Measurements from ENCODE around the gene SPC24.
"Not testable (repeated sequence)": the region's sequence is repeated elsewhere in the genome, so short reads cannot be mapped to it uniquely, and the experiment has no call there.

The SPC24 gene

DNA sequence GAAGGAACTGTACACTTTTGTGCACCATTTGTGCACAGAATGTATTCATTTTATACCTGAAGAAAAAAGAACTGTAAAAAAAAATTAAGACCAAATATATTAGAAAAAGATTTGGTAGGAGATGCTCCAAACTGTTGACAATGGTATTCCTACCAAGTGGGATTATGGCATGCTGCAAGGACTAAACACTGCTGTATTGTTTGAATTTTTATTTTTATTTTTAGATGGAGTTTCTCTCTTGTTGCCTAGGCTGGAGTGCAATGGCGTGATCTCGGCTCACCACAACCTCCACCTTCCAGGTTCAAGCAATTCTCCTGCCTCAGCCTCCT lies 4.8 kb upstream of the SPC24 start:
- not testable (repeated sequence) for DNase-seq

DNA sequence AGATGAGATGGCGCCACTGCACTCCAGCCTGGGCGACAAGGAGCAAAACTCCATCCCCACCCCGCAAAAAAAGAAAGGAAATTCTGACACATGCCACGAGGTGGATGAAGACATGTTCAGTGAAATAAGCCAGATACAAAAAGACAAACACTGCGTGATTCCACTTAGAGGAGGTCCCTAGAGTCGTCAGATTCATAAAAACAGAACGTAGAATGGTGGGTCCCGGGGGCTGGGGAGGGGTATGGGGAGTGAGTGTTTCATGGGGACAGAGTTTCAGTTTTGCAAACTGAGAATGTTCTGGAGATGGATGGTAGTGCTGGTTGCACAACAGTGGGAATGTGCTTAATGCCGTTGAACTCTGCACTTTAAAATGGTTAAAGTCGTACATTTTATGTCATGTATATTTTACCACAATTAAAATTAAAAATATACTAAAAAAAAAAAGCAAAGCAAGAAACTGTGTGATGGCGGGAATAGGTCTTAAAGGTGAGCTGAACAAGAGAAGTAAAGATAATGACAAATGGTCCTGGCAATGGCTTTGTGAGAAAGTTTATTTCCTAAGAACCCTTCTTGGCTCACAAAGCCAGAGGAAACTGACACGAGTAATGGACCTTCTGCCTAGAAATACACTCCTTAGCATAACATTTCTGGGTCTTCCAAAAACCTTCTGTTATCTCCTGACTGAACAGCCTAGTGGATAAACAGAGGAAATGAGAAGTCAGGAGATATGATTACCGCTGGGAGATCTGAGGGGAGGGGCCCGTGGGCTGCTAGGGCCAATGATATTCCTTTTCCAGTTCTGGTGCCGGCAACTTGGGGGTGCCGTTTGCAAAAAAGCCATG lies 4.2 kb upstream of the SPC24 start:
- DNase-seq: no peak

DNA sequence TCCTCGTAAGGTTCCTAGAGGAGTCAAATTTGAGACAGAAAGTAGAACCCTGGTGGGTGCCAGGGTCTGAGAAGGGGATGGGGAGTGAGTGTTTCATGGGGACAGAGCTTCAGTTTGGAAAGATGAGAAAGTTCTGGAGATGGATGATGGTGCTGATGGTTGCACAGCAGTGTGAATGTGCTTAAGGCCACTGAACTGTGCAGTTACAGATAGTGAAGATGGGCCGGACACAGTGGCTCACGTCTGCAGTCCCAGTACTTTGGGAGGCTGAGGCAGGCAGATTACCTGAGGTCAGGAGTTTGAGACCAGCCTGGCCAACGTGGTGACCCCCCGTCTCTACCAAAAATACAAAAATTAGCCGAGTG lies 917 bp downstream of the SPC24 start:
- no peak for DNase-seq

DNA sequence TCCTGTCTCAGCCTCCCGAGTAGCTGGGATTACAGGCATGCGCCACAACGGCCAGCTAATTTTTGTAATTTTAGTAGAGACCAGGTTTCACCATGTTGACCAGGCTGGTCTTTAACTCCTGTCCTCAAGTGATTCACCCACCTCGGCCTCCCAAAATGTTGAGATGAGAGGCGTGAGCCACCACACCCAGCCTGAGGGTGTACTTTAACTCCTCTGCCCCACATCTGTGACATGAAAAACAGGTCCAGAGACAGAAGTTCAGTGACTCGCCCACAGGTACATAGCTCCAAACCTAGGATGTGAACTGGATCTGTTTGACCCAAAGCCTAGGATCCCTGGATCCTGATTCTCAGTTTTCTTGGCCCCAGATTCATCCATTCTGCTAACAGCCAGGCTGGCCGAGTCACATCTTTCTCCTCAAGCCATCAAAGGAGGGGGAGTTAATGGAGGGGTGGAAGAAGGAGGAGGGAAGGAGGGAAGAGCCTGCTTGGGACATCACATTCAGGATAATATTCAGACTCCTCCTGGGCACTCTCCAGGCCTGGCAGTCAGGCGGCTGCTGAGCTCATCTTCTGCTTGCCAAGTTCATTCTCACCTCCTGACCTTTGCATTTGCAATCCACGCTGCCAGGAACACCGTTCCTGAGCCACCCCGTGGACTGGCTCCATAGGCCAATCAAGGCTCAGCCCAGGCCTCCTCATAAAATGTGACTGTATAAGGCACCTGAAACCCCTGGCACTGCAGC lies 3.1 kb downstream of the SPC24 start:
- no peak for DNase-seq

DNA sequence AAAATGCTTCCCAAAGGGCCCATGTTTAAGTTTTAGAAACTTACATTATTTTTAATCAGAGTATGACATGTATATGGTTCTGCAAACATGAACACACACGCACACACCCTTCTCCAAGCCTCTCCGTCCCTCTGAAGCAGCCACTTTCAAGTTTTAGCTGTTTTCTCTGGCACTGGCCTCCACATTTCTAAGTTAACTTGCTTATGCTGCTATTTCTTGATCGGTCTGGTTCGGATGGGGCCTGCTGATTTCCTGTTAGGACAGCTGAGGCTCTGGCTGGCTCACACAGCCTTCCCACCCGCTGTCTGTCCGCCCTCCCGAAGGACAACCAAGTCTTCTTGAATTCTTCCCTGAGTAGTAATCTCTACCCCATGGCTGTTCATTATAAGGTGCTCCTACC lies 4.4 kb downstream of the SPC24 start:
- no peak for DNase-seq

DNA sequence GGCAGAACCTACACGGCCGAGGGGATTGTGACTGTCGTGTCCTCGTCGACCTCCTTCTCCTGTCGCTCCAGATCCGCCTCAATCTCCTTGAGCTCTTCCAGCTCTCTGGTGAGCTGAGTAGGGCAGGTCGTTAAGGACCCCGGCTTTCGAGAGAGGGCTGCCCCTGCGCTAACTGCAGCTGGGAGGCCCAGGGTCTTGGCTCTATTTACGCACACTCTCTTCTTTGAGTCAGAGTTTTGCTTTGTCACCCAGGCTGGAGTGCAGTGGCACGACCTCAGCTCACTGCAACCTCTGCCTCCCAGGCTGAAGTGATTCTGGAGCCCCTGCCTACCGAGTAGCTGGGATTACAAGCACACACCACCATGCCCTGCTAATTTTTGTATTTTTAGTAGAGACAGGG lies 7.6 kb downstream of the SPC24 start:
- no peak for DNase-seq

DNA sequence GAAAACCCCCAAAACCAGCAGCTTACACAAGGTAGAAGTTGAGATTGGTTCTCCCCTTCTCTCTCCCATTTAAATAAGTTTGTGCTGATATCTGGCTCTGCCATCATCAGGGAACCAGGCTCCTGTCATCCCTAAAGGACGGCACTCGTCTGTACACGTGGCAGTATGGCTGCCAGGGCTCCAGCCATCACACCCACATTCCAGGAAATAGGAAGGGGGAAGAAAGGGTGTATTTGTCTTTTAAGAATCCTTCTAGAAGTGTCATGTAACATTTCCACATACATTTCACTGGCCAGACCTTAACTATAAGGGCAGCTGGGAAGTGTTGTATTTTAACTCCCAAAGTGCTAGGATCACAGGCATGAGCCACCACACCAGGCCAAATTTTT lies 10.1 kb downstream of the SPC24 start:
- no peak for DNase-seq

DNA sequence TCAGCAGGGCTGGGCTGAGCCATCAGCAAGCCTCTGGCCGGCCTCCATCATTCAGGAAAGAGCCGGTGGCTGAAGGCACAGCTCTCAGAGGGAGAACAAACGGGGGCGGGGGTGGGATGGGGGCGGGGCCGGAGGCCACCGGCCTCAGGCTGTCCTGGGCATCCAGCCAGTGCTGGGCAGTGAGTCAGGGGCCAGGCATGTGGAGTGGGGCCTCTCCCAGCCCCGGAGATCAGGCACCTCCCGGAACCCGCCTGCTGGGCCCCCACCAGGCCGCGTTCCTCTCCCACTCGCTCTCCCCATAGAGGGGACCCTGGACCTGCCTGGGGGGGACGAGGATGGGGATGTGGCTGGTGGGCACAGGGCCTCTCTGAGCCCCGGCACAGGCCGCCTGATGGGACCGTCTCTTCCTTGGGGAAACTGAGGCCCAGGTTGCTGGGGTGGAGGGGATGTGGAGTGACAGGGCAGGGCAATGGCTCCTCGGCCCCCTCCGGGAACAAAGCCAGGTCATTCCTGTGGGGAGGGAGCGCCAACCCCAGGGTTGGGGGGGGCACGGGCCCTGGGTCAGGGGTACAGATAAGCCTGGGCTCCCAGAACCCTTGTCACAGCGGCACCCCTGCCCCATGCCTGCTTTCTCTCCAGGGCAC lies 12.9 kb downstream of the SPC24 start:
- DNase-seq: no peak

DNA sequence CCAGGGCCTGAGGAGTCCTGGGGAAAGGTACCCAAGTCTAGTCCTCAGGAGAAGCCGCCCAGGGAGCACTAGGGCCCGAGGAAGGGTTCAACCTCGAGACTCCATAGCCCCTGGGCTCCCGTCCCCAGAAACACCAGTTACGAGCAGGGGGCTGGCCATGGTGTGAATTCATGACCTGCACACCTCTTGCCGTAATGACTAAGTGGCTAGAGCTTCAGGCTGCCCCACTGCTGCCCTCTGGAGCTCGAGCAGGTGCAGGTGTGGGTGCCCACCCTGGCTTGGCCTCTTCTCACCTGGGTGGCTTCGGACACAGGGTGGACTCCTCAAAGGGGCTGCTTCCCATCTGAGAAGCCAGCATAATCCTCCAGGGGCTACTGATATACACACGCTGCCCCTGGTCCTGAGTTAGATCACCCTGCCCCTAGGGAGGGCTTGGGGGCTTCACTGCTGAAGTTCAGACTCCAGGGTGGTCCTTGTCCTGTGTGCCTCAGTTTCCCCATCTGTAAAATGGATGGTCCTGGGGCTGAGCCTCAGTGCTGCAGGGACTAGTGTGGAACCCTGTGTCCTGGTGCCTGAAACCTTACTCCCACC lies 13.6 kb downstream of the SPC24 start:
- no peak for DNase-seq

DNA sequence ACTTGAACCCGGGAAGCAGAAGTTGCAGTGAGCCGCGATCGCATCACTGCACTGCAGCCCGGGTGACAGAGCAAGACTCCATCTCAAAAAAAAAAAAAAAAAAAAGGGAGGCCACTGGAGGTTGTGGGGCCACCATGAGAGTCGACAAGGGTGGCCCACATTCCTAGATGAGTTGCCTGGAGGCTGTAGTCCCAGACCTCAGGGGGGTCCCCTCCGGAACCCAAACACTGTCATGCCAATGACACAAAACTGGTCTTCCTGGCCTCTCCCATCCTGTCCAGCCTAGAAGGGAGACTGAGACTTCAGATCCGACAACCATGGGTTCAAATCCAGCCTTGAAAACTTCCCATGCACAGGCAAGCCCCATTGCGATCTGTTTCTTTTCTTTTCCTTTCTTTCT lies 14.7 kb downstream of the SPC24 start:
- no peak for DNase-seq

DNA sequence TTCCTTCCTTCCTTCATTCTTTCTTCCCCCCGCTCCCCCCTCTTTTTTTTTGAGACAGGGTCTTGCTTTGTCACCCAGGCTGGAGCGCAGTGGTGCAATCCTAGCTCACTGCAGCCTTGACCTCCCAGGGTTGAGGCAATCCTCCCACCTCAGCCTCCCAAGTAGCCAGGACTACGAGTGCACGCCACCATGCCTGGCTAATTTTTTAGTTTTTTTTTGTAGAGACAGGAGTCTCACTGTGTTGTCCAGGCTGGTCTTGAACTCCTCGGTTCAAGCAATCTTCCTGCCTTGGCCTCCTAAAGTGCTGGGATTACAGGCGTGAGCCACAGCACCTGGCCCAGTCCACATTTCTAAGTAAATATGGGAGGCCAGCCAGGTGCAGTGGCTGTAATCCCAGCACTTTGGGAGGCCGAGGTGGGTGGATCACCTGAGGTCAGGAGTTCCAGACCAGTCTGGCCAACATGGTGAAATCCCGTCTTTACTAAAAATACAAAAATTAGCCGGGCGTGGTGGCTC lies 15.5 kb downstream of the SPC24 start:
- DNase-seq: not testable (repeated sequence)

DNA sequence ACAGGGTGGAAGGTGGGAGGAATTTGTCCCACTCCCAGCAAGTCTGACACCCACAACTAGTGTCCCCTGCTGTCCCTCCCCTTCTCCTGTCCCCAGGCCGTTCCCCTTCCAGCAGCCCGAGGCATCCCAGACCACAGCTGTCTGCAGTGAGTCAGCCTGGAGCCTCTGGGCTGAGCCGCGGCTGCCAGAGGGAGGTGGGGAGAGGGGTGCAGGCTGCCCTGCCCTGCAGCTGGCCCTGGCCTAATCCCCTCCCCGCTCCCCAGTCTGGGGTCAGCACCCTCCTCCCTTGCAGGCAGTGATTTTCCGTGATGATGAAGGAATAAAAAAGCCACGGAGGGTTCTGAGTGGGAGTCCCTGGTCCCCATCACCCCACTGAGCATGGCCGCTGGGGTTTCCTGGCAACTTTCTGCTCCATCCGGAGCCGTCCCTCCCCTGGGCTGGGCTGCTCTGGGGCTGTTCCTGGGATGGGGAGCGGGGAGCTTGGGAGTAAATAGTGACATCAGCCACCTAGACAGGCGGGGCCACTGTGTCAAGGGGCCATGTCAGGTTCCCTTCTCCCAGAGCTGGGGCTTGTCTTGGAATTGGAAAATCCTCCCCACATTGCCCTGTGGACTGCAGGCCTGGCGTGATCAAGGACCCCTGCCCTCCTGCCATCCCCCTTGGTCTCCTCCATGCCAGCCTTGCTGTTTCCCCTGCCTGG lies 16.8 kb downstream of the SPC24 start:
- no peak for DNase-seq

DNA sequence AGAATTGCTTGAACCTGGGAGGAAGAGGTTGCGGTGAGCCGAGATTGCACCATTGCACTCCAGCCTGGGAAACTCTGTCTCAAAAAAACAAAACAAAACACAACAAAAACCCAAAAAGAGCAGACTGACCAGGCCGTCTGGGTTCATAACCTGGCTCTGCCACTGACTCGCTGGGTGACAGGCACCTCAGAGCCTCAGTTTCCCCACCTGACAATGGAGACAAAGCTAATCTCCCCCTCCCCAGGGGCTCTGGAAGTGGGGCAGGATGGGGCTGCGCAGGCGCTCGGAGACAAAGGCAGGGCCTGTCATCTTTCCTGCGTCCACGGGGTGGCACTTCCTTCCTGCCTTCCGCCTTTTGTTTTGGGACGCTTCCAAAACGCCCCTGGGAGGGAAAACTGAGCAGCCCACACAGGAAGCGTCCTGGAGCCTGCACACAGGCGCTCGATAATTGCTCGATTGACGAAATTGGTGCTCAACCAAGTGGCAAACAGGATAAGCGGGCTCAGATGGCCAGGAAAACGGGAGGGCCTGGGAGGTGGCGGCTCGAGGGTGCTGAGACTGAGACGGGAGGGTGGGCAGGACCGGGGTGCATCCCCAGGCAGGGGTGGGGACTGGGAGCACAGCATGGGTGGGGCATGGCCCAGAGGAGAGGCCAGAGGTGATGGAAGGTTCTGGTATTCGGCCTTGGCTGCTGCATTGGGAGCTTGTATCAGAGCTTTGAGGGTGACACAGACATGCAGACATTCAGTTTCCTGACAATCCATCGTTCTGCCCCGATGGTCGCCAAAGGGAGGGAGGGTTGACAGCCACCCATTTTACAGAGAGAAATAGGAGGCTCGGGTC lies 17.8 kb downstream of the SPC24 start:
- peak; percentile 51 to 64 for DNase-seq

DNA sequence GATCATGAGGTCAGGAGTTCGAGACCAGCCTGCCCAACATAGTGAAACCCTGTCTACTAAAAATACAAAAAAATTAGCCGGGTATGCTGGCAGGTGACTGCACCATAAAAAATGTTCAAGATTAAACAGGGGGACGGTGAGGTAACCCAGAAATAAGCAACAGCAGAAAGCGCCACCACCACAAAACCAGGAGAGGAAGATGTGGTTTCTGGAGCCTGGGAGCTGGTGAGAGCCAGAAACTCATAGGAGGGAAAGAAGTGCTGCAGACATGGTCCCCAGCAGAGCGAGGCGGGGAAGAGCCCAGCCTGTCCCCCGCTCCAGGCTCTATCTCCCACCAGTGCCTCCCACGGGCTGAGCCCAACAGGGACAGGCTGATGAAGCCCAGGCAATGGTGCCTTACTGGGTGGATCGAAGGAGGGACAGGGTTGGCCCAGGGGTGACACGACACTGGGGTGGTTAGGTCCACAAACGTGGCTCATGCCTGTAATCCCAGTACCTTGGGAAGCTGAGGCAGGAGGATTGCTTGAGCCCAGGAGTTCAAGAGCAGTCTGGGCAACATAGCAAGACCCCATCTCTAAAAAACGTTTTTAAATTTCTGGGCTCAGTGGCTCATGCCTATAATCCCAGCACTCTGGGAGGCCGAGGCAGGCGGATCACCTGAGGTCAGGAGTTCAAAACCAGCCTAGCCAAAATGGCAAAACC lies 19.0 kb downstream of the SPC24 start:
- no peak for DNase-seq

DNA sequence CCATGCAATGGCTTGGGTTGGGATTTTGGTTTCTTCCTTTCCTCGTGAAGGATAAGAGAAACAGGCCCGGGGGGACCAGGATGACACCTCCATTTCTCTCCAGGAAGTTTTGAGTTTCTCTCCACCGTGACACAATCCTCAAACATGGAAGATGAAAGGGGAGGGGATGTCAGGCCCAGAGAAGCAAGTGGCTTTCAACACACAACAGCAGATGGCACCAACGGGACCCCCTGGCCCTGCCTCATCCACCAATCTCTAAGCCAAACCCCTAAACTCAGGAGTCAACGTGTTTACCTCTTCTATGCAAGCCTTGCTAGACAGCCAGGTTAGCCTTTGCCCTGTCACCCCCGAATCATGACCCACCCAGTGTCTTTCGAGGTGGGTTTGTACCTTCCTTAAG lies 24.1 kb downstream of the SPC24 start:
- DNase-seq: no peak

DNA sequence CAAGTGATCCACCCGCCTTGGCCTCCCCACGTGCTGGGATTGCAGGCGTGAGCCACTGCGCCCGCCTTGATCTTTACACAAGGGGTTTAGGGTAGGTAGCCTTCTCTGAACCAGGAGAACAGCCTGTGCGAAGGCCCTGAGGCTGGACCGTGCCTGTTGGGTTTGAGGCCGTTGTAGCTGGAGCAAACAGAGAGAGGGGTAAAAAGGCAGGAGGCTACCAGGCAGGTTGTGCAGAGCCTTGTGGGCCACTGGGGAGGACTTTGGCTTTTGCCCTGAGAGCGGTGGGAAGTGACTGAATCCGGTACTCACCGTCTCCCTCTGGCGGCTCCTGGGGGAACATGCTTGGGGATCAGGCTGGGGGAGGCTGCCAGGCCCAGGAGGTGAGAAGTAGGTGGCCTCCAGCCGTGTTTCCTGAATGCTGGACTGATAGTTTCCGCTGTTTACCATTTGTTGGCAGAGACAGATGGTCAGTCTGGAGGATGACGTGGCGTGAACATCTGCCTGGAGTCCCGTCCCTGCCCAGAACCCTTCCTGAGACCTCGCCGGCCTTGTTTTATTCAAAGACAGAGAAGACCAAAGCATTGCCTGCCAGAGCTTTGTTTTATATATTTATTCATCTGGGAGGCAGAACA lies 24.6 kb downstream of the SPC24 start:
- DNase-seq: peak; percentile 79

DNA sequence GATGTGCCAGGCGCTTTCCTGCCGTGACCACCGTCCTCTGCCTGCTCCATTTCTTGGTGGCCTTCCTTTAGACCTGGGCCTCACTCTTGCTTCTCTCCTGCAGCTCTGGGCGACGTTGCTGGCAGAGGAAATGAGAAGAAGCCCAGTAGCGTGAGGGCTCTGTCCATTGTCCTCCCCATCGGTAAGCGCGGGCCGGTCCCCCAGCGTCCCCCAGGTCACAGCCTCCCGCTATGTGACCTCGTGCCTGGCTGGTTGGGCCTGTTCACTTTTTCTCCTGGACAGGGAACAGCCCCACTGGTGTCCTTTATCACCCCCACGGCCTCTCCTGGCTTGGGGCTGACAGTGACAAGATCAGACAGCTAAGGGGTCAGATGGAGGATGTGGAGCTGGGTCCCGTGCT lies 27.7 kb downstream of the SPC24 start:
- DNase-seq: no peak

DNA sequence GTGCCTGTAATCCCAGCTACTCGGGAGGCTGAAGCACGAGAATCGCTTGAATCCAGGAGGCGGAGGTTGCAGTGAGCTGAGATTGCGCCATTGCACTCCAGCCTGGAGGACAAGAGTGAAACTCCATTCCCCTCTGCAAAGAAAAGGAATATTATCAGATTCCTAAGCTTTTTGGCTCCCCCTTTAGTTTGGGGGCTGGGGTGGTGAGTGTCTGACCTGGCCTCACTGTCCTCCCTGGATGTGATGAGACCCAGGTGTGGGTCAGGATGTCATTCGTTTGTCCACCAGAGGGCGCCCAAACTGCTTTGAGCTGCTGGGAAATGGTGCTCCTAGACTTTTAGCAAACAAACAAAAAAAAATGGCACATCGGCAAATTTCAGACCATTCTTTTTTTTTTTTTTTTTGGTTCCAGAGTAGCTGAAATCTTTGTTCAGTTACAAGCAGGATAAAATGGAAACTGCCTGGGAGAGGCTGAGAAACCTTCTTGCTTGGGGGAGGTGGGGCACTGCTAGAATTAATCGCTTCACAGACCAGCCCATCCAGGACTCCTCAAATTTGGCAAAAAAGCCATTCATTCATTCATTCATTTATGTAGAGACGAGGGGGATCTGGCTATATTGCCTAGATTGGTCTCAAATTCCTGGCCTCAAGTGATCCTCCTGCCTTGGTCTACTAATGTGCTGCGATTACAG lies 29.4 kb downstream of the SPC24 start:
- peak; percentile 75 to 82 for DNase-seq

DNA sequence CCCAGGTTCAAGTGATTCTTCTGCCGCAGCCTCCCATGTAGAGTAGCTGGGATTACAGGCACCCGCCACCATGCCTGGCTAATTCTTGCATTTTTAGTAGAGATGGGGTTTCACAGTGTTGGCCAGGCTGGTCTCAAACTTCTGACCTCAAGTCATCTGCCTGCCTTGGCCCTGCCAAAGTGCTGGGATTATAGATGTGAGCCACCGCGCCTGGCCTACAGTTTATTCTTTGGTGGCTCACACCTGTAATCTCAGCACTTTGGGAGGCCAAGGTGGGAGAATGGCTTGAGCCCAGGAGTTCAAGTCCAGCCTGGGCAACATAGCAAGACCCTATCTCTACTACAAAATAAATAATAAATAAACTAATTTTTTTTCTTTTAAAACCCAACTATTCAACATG lies 31.4 kb downstream of the SPC24 start:
- not testable (repeated sequence) for DNase-seq

DNA sequence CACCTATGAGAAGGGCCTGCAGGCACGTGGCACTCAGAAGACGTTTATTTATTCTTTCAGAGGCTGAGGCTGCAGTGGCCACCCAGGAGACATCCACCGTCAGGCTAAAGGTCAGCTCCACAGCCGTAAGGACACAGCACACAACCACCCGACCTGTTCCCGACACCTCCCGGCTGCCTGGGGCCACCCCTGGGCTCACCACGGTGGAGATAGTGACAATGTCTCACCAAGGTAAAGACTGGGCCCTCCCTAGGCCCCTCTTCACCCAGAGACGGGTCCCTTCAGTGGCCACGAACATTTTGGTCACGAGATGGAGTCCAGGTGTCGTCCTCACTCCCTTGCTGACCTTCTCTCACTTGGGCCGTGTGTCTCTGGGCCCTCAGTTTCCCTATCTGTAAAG lies 32.5 kb downstream of the SPC24 start:
- DNase-seq: no peak
